Immature natural killer cell (primary cell): Measurements from ENCODE around the gene TSR1. TPM values are rescaled to one million over a fixed set of nuclear protein-coding genes. Genes with fewer than 3 reads are reported as not detected.
A peak's percentile ranks its signal among the peaks of the same experiment; 100 is the strongest.

Experiments
- DNase-seq, 3 donors: peaks; one replicate each; pipeline ENCODE4 v3.0.0; 2022; ENCODE audit warnings: mixed read lengths in 1 of 3
- H3K27ac Mint-ChIP-seq, 6 donors: one replicate each; pipeline ENCODE4 v1.8.0; 2020; ENCODE audit warnings: mixed read lengths in 6 of 6, mild to moderate bottlenecking in 5 of 6, inconsistent platforms in 4 of 6, moderate library complexity in 3 of 6
- H3K27me3 Mint-ChIP-seq, 3 donors: one replicate each; pipeline ENCODE4 v1.8.0; 2020 to 2021; ENCODE audit warnings: low read depth in 3 of 3, mild to moderate bottlenecking in 3 of 3, mixed read lengths in 3 of 3, moderate library complexity in 3 of 3, inconsistent platforms in 1 of 3
- H3K36me3 Mint-ChIP-seq, 3 donors: one replicate each; pipeline ENCODE4 v1.8.0; 2020; ENCODE audit warnings: mixed read lengths in 3 of 3, inconsistent platforms in 2 of 3, mild to moderate bottlenecking in 2 of 3
- H3K4me1 Mint-ChIP-seq, 2 donors: one replicate each; pipeline ENCODE4 v1.8.0; 2020; ENCODE audit warnings: inconsistent platforms in 2 of 2, mild to moderate bottlenecking in 2 of 2, mixed read lengths in 2 of 2, moderate library complexity in 1 of 2
- H3K4me3 Mint-ChIP-seq, 5 donors: one replicate each; pipeline ENCODE4 v1.8.0; 2020; ENCODE audit warnings: mild to moderate bottlenecking in 5 of 5, mixed read lengths in 5 of 5, inconsistent platforms in 3 of 5, moderate library complexity in 3 of 5
- H3K9me3 Mint-ChIP-seq, 6 donors: one replicate each; pipeline ENCODE4 v1.8.0; 2020; ENCODE audit warnings: mild to moderate bottlenecking in 6 of 6, mixed read lengths in 6 of 6, inconsistent platforms in 4 of 6, moderate library complexity in 3 of 6
- polyA plus RNA-seq, 3 donors: library from polyadenylated mRNA; unstranded; fragments of 300-500 nt; fragmentation: Illumina TruSeq; gene quantifications; one replicate each; pipeline ENCODE4 v1.2.3, GENCODE V29; 2021

The TSR1 gene
- polyA plus RNA-seq, 3 donors from 2014 or later = 8.0 to 17.1 (median 9.5) TPM

DNA sequence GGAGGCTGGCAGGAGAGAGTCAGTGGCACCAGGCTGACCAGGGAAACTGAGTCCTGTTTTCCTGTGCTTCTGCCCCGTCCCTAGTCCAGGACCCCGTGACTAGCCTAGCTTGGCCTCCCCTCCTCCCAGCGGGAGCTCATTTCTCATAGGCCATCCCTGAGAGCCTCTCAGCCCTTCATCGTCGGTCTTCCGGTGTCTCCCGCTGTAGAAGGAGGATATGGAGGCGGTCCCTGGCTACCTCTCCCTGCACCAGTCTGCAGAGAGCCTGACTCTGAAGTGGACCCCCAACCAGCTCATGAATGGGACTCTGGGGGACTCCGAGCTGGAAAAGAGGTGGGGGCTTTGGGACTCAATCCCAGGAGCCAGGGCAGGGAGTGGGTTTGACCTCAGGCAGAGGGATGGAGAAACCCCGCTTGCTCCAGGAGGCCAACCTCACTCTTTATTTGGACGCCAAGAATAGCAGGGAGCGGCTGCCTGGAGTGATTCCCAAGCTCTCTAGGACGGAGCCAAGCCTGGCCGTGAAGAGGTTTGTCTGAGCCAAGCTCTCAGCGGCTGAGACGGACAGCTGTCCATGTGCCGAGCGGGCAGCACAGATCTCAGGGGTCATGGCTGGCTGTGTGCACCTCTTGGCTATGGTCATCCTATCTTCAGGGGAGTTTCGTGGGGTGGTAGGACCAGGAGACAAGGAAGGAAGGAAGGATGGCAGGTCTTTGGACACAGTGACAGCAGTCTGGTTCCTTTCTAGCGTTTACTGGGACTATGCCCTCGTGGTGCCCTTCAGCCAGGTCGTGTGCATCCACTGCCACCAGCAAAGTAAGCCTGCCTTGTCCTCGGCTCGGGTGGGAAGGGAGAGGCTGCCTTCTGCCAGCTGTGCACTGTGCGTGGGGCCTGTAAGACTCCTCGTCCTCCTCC is 27.9 kb upstream of the TSR1 start:
- no peak overlapping the region for H3K4me3 Mint-ChIP-seq
- H3K9me3 Mint-ChIP-seq = no peaks in the 10 kb centered on the region
- H3K27ac Mint-ChIP-seq = no peak overlapping the region
- DNase-seq = no peak
- H3K27me3 Mint-ChIP-seq = peaks cover 0 to 7% (median 0%) of the 10 kb centered on the region in 3 donors
- peaks cover 0 to 7% (median 0%) of the 10 kb centered on the region in 3 donors for H3K36me3 Mint-ChIP-seq
- H3K4me1 Mint-ChIP-seq = no peaks in the 10 kb centered on the region

DNA sequence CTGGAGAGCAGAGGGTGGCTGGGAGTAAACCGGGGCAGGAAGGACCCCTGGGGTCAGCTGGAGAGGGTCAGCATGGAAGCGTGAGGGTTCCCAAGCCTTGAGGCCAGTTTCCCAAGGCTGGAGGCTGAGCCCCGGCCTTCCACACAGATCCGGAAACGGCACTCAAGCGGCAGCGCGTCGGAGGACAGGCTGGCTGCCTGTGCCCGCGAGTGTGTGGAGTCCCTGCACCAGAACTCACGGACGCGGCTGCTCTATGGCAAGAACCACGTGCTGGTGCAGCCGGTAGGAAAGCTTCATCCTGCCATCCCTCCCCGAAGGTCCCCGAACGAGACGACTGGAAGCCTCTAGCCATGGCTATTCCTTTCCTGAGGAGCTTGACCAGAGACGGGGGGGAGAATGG is 27.1 kb upstream of the TSR1 start:
- peaks cover 0 to 7% (median 0%) of the 10 kb centered on the region in 3 donors for H3K27me3 Mint-ChIP-seq
- no peaks in the 10 kb centered on the region for H3K9me3 Mint-ChIP-seq
- peaks cover 0 to 7% (median 0%) of the 10 kb centered on the region in 3 donors for H3K36me3 Mint-ChIP-seq
- DNase-seq = no peak
- H3K4me3 Mint-ChIP-seq = no peak overlapping the region
- no peaks in the 10 kb centered on the region for H3K4me1 Mint-ChIP-seq
- no peak overlapping the region for H3K27ac Mint-ChIP-seq

DNA sequence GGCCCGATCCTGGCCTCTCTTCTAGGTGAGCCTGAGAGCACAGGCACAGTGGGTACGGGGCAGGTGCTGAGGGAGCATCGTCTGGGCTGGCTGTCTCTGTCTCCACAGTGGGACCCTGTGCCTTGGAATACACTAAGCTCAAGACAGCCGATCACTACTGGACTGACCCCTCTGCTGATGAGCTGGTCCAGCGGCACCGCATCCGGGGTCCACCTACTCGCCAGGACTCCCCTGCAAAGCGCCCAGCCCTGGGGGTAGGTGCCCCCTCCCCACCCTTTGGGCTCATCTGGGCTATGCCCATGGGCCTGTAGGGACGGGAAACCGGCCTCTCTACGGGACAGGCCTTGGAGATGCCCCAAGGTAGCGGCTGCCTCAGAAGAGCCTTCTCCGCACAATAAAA is 26.6 kb upstream of the TSR1 start:
- Mint-ChIP-seq H3K4me3 (no peak overlapping the region), H3K9me3 (no peaks in the 10 kb centered on the region), H3K36me3 (peaks cover 0 to 7% (median 0%) of the 10 kb centered on the region in 3 donors), H3K4me1 (no peaks in the 10 kb centered on the region), H3K27me3 (peaks cover 0 to 6% (median 0%) of the 10 kb centered on the region in 3 donors), H3K27ac (no peak overlapping the region)
- DNase-seq = no peak

DNA sequence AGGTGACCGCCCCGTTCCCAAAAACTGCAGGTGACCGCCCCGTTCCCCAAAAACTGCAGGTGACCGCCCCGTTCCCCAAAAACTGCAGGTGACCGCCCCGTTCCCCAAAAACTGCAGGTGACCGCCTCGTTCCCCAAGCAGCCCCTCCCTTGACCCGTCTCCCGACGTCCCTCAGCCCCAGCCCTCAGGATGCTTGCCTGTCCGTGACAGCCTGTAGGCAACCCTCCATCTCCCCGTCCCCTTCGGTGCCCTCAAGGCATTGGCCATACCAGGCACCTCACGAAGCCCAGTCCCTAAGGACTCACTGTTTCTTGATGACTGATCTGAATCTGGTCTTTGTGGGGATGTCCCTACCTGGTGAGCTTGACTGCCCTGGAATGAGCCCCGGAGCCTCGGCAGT is 26.2 kb upstream of the TSR1 start:
- H3K9me3 Mint-ChIP-seq = no peaks in the 10 kb centered on the region
- H3K4me1 Mint-ChIP-seq = no peaks in the 10 kb centered on the region
- peaks cover 0 to 6% (median 0%) of the 10 kb centered on the region in 3 donors for H3K27me3 Mint-ChIP-seq
- H3K36me3 Mint-ChIP-seq = peaks cover 0 to 7% (median 0%) of the 10 kb centered on the region in 3 donors
- H3K4me3 Mint-ChIP-seq = no peak overlapping the region
- H3K27ac Mint-ChIP-seq = no peak overlapping the region
- DNase-seq = no peak

DNA sequence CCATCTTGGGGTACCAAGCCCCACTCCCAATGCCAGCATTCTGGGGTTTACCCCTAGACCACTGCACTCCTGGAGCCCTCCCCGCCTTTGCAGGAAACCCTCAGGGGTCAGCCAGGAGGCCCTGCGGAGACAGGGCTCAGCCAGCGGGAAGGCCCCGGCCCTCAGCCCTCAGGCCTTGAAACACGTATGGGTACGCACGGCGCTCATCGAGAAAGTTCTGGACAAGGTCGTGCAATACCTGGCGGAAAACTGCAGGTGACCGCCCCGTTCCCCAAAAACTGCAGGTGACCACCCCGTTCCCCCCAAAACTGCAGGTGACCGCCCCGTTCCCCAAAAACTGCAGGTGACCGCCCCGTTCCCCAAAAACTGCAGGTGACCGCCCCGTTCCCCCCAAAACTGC is 25.8 kb upstream of the TSR1 start:
- Mint-ChIP-seq H3K27ac (no peak overlapping the region), H3K4me1 (no peaks in the 10 kb centered on the region), H3K9me3 (no peaks in the 10 kb centered on the region), H3K36me3 (peaks cover 0 to 7% (median 0%) of the 10 kb centered on the region in 3 donors), H3K27me3 (peaks cover 0 to 6% (median 0%) of the 10 kb centered on the region in 3 donors), H3K4me3 (no peak overlapping the region)
- DNase-seq = no peak

DNA sequence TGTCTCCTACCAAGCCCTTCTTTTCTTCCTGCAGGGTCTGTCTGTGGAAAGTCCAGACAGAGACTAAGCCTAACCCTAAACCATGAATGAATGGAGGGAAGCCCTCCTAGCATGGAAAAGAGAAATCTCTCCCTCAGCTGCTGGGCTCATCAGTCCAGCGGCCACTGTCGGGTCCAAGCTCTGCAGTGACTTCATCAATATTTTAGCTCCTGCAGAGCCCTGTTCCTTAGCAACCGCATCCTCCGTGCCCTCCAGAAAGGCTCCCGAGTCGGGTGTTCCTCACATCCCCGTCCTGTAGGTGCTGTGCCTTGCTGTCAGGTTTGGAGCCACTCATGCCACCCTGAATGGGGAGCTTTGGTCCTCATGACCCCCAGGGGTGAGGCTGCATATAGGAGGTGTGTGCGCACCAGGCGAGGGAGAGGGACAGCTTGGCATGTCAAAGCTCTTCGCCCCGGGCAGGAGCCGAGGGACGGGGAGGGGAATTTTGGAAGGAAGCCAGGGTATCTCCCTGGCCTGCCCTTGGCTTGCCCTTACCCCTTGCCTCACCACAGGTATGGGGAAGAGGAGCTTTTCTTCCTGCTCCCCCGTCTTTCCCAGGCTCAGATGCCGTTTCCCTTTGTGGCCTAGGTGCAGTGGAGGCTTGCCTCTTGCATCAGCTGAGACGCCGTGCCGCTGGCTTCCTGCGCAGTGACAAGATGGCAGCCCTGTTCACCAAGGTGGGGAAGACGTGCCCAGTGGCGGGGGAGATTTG is 24.9 kb upstream of the TSR1 start:
- Mint-ChIP-seq H3K9me3 (no peaks in the 10 kb centered on the region), H3K27ac (no peak overlapping the region), H3K4me3 (no peak overlapping the region), H3K4me1 (no peaks in the 10 kb centered on the region), H3K36me3 (peaks cover 0 to 7% (median 0%) of the 10 kb centered on the region in 3 donors), H3K27me3 (peaks cover 0 to 6% (median 0%) of the 10 kb centered on the region in 3 donors)
- no peak for DNase-seq

DNA sequence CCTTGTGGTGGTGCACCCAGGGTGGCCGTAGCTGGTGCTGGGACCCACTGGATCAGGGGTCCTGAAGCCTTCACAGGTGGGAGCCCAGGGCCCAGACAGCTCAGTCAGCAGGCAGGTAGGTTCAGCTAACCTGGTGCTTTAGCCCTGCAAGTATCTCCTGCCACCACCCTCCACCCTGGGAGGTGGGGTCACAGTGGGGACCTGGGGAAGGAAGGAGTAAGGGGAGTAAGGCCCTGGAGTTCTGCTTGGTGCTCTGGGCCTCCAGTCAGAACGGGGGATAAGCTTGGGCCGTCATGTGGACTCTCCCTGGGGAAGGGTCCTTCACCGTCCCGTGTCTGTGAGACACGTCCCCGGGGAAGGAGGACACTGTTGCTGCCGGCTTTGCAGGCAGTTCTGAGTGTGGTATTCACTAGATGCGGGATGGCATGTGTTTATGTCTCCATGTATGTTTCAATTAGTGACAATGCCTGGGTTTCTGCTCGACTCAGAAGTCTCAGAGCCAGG is 21.7 kb upstream of the TSR1 start:
- H3K36me3 Mint-ChIP-seq = peaks cover 0 to 7% (median 0%) of the 10 kb centered on the region in 3 donors
- no peak overlapping the region for H3K4me3 Mint-ChIP-seq
- DNase-seq = no peak
- H3K27me3 Mint-ChIP-seq = peaks cover 0 to 7% (median 0%) of the 10 kb centered on the region in 3 donors
- no peak overlapping the region for H3K27ac Mint-ChIP-seq
- peaks cover 16 to 17% of the 10 kb centered on the region in 2 donors for H3K4me1 Mint-ChIP-seq
- no peaks in the 10 kb centered on the region for H3K9me3 Mint-ChIP-seq

DNA sequence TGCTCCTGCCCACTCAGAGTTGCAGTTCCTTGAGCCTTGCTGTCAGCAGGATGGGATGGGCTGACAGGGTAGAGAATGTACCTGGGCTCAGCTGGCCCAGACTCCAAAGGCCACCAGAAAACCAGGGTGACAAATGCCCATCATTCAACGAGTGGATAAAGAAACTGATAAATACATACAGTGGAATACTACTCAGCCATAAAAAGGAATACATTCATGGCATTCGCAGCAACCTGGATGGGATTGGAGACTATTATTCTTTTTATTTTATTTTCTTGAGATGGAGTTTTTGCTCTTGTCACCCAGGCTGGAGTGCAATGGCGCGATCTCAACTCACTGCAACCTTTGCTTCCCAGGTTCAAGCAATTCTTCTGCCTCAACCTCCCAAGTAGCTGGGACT is 21.0 kb upstream of the TSR1 start:
- no peak for DNase-seq
- H3K9me3 Mint-ChIP-seq = no peaks in the 10 kb centered on the region
- H3K27ac Mint-ChIP-seq = no peak overlapping the region
- H3K27me3 Mint-ChIP-seq = peaks cover 0 to 7% (median 0%) of the 10 kb centered on the region in 3 donors
- peaks cover 0 to 7% (median 0%) of the 10 kb centered on the region in 3 donors for H3K36me3 Mint-ChIP-seq
- H3K4me3 Mint-ChIP-seq = no peak overlapping the region
- peaks cover 16 to 20% of the 10 kb centered on the region in 2 donors for H3K4me1 Mint-ChIP-seq

DNA sequence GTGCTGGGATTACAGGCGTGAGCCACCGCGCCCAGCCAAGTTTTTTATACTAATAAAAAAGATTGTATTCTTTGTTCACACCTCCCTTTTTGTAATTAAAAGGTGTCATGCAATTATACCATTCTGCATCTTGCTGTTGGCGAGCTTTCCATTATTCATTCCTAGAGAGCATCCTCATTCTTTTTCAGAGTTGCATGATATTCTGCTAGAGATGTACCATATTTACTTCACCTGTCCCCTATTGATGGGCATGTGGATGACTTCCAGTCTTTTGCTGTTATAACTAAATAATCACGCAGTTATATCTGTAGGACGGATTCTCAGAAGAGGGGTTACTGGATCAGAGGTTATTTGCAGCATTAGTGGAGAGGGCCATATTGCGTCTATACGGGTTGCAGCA is 18.1 kb upstream of the TSR1 start:
- H3K36me3 Mint-ChIP-seq = no peaks in the 10 kb centered on the region
- H3K27ac Mint-ChIP-seq = peak overlapping the region in 3 of 6 donors; percentile 28 to 73 (median 57)
- no peak overlapping the region for H3K4me3 Mint-ChIP-seq
- H3K27me3 Mint-ChIP-seq = peaks cover 0 to 3% (median 0%) of the 10 kb centered on the region in 3 donors
- peaks cover 16 to 20% of the 10 kb centered on the region in 2 donors for H3K4me1 Mint-ChIP-seq
- no peaks in the 10 kb centered on the region for H3K9me3 Mint-ChIP-seq
- no peak for DNase-seq

DNA sequence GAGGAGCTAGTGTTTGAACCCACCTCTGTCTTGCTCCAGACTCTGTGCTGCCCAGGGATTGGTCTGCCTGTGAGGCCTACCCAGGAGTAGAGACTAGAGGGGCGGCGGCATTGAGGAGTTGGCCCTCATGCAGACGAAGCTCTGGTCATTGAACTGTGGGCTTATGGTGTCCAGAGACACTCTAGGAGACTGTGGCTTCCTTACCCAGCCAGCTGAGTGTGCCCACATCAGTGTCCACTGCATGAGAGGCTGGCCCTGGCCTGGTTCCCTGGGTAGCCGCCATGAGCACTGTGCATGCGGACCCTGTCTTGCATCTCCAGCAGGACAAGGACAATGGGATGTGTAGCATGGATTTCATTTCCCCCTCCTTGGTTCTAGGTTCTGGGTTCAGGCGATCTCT is 15.0 kb upstream of the TSR1 start:
- H3K4me1 Mint-ChIP-seq = peaks cover 16 to 20% of the 10 kb centered on the region in 2 donors
- H3K27me3 Mint-ChIP-seq = peaks cover 0 to 5% (median 0%) of the 10 kb centered on the region in 3 donors
- DNase-seq = no peak
- no peaks in the 10 kb centered on the region for H3K36me3 Mint-ChIP-seq
- H3K4me3 Mint-ChIP-seq = no peak overlapping the region
- H3K9me3 Mint-ChIP-seq = no peaks in the 10 kb centered on the region
- no peak overlapping the region for H3K27ac Mint-ChIP-seq

DNA sequence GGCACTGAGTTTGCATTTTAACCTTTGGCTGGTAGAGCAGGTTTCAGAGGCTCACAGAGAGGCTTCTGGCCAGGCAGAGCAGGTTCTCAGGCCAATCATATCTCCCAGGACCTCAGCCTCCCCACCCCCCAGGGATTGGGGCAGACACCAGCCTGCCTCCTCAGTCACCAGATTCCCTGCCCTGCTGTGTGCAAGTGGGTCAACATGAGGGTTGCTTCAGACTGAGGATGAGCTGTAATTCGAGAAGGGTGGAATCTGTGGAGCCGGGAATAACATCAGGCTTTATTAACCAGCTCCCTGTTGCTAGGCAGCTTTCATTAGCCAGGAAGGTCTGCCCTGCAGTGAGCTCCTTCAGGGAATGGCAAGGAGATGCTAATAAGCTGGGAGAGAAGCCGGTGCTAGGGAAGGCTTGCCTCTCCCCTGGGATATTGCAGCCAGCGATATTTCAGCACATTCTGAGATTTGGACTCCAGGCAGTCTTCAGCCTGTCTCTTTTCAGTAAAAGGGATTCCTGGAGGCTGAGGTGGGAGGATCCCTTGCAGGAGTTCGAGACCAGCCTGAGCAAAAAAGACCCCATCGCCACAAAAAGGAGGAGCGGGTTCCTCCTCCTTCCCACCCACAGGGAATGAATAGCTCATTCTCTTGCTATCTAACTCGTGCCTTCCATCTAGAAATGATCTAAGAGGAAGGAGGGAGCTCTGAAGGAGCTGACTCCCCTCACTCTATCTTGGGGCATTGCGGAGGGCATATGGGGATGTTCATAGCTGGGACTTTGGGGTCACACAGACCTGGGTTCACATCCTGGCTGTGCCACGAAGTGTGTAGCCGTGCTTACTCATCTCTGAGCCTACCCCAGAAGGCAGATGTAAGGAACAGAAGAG is 11.8 kb upstream of the TSR1 start:
- peaks cover 1 to 3% of the 10 kb centered on the region in 2 donors for H3K4me1 Mint-ChIP-seq
- H3K27me3 Mint-ChIP-seq = peaks cover 0 to 4% (median 2%) of the 10 kb centered on the region in 3 donors
- H3K36me3 Mint-ChIP-seq = peaks cover 0 to 5% (median 4%) of the 10 kb centered on the region in 3 donors
- no peak overlapping the region for H3K27ac Mint-ChIP-seq
- no peak overlapping the region for H3K4me3 Mint-ChIP-seq
- no peaks in the 10 kb centered on the region for H3K9me3 Mint-ChIP-seq
- no peak for DNase-seq

DNA sequence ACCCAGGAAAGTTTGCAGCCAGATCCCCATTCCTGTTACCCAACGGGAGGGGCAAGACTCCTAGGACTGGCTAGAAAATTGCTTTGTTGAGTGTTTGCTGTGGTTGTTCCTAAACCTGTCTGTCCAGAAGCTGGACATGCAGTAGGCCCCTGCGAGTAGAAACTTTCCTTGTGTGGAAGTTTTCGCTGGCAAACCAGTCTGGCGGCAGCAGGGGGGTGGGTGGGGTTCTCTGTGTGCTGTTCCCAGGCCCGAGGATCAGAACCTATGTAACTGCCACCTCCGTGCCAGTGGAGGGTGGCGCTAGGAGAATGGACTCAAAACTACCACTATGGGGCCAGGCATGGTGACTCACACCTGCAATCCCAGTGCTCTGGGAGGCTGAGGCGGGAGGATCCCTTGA is 10.2 kb upstream of the TSR1 start:
- DNase-seq = no peak
- no peaks in the 10 kb centered on the region for H3K9me3 Mint-ChIP-seq
- no peaks in the 10 kb centered on the region for H3K4me1 Mint-ChIP-seq

DNA sequence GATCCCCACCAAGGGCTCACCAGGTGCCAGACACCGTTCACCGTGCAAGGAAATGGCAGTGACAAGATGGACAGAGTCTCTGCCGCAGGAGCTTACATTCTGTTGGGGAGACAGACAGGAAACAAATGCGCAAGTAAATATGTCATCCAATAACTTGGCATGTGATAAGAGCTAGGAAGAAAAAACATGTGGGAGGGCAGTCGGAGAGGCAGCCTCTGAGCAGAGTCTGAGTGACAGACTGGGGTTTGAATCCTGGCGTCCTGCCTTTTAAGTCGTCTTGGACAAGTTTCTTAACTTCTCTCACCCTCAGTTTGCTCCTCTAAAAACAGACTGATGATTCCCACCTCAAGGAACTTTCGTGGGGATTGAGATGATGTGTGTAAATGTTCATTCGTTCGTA is 8.3 kb upstream of the TSR1 start:
- Mint-ChIP-seq H3K27ac (no peak overlapping the region), H3K9me3 (no peaks in the 10 kb centered on the region), H3K36me3 (peaks cover 0 to 8% (median 5%) of the 10 kb centered on the region in 3 donors), H3K4me3 (no peak overlapping the region), H3K27me3 (peaks cover 0 to 2% (median 2%) of the 10 kb centered on the region in 3 donors), H3K4me1 (peaks cover 0 to 3% of the 10 kb centered on the region in 2 donors)
- DNase-seq = no peak

More for the DNA sequence above, 10.2 kb upstream of the TSR1 start:
- Mint-ChIP-seq H3K36me3 (peaks cover 0 to 8% (median 5%) of the 10 kb centered on the region in 3 donors), H3K4me3 (no peak overlapping the region), H3K27me3 (peaks cover 0 to 4% (median 2%) of the 10 kb centered on the region in 3 donors), H3K27ac (no peak overlapping the region)
